K562 (cell line): ENCODE measurements around the gene HDC.

Source experiments
- CHD1 ChIP-seq: fragments of 200-600 bp; sonication (generic); IDR thresholded peaks from one replicate; pipeline ENCODE4 v1.6.1; 2012; ENCODE audit warnings: mild to moderate bottlenecking, moderate library complexity, low read length, inconsistent platforms
- ETS1 ChIP-seq: conservative IDR thresholded peaks from 2 replicates; pipeline ENCODE4 v1.6.1; 2011; ENCODE audit warnings: low read depth, mild to moderate bottlenecking, low read length; ENCODE audit not compliant: control insufficient read depth
- JUN ChIP-seq, 2 experiments: sonication (generic) in 1 of 2; formaldehyde crosslinking in 1 of 2; IDR thresholded peaks; 2 replicates each; pipeline versions ENCODE4 v1.6.1 to v1.8.0; 2012 to 2022; ENCODE audit warnings: borderline replicate concordance in 2 of 2, mild to moderate bottlenecking in 2 of 2, improper control_type of control experiment in 1 of 2, low read depth in 1 of 2, low read length in 1 of 2, missing genetic modification reagents in 1 of 2
- MLX ChIP-seq, 2 experiments: fragments of 450-650 bp in 1 of 2; sonication (generic) in 1 of 2; formaldehyde crosslinking; conservative IDR thresholded peaks; 2 replicates each; pipeline versions ENCODE4 v1.4.0 to v1.8.1; 2020 to 2022; ENCODE audit warnings: mild to moderate bottlenecking in 1 of 2, missing genetic modification reagents in 1 of 2
- MXI1 ChIP-seq: IDR thresholded peaks from 2 replicates; pipeline ENCODE4 v1.6.1; 2011; ENCODE audit warnings: low read depth, mild to moderate bottlenecking, improper control_type of control experiment, low read length
- RFX1 ChIP-seq: fragments of 450-650 bp; IDR thresholded peaks from 2 replicates; pipeline ENCODE4 v1.6.1; 2016; ENCODE audit warnings: mild to moderate bottlenecking, moderate library complexity
- SETDB1 ChIP-seq: IDR thresholded peaks from one replicate; pipeline ENCODE4 v1.6.1; 2012; ENCODE audit warnings: low read length, control low read depth, inconsistent platforms
- TAF1 ChIP-seq: IDR thresholded peaks from 2 replicates; pipeline ENCODE4 v1.6.1; 2011; ENCODE audit warnings: mild to moderate bottlenecking, low read length, moderate library complexity; ENCODE audit not compliant: insufficient read depth, control insufficient read depth, severe bottlenecking; ENCODE audit errors: extremely low read depth
- TF ChIP-seq, protein P1 (sequence below), 3 experiments: IDR thresholded peaks in 2 of 3; conservative IDR thresholded peaks in 1 of 3; 2 replicates each; pipeline ENCODE4 v1.5.1; 2011 to 2012; ENCODE audit warnings: low read length in 3 of 3, mild to moderate bottlenecking in 3 of 3, control low read depth in 2 of 3, improper control_type of control experiment in 1 of 3, inconsistent platforms in 1 of 3, low read depth in 1 of 3, mixed read lengths in 1 of 3, moderate library complexity in 1 of 3; ENCODE audit not compliant: insufficient read depth in 2 of 3
- TF ChIP-seq, protein P2 (sequence below): IDR thresholded peaks from 2 replicates; pipeline ENCODE4 v1.6.1; 2011; ENCODE audit not compliant: insufficient read length; ENCODE audit errors: extremely low read depth
- TF ChIP-seq, protein P3 (sequence below): sonication (generic); formaldehyde crosslinking; IDR thresholded peaks from 2 replicates; pipeline ENCODE4 v1.8.1; 2023; ENCODE audit warnings: mild to moderate bottlenecking, missing genetic modification reagents
- TF ChIP-seq, protein P4 (sequence below), 2 experiments: fragments of 450-650 bp; IDR thresholded peaks; 2 replicates each; pipeline ENCODE4 v1.6.1; 2018; ENCODE audit warnings: mild to moderate bottlenecking in 2 of 2, low read depth in 1 of 2; ENCODE audit not compliant: partially characterized antibody in 2 of 2
- TF ChIP-seq, protein P5 (sequence below): sonication (generic); formaldehyde crosslinking; IDR thresholded peaks from 2 replicates; pipeline ENCODE4 v1.9.0; 2022; ENCODE audit warnings: mild to moderate bottlenecking, missing genetic modification reagents

GRCh38 chr15:50257332-50257731 lies 8.2 kb downstream of the HDC start:
- TF ChIP-seq, protein P1, sequence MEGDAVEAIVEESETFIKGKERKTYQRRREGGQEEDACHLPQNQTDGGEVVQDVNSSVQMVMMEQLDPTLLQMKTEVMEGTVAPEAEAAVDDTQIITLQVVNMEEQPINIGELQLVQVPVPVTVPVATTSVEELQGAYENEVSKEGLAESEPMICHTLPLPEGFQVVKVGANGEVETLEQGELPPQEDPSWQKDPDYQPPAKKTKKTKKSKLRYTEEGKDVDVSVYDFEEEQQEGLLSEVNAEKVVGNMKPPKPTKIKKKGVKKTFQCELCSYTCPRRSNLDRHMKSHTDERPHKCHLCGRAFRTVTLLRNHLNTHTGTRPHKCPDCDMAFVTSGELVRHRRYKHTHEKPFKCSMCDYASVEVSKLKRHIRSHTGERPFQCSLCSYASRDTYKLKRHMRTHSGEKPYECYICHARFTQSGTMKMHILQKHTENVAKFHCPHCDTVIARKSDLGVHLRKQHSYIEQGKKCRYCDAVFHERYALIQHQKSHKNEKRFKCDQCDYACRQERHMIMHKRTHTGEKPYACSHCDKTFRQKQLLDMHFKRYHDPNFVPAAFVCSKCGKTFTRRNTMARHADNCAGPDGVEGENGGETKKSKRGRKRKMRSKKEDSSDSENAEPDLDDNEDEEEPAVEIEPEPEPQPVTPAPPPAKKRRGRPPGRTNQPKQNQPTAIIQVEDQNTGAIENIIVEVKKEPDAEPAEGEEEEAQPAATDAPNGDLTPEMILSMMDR (IDR thresholded peaks at IDR 0.05 in 2 of 3, conservative IDR thresholded peaks at IDR 0.05 in 1 of 3; ENCODE audit: insufficient read depth in 2 of 3, low read depth in 1 of 3, low read length in 3 of 3) = no peak
- TF ChIP-seq RFX1 (no peak), TAF1 (no peak), ETS1 (no peak), MXI1 (no peak), CHD1 (no peak), JUN (IDR thresholded peaks at IDR 0.05; ENCODE audit: borderline replicate concordance, low read depth, low read length) (no peak), JUN (CRISPR knock-in tag; IDR thresholded peaks at IDR 0.05; ENCODE audit: borderline replicate concordance) (no peak), MLX (CRISPR knock-in tag; conservative IDR thresholded peaks at IDR 0.05) (no peak), SETDB1 (no peak)
- TF ChIP-seq, protein P2, sequence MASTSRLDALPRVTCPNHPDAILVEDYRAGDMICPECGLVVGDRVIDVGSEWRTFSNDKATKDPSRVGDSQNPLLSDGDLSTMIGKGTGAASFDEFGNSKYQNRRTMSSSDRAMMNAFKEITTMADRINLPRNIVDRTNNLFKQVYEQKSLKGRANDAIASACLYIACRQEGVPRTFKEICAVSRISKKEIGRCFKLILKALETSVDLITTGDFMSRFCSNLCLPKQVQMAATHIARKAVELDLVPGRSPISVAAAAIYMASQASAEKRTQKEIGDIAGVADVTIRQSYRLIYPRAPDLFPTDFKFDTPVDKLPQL = no peak
- TF ChIP-seq, protein P3, sequence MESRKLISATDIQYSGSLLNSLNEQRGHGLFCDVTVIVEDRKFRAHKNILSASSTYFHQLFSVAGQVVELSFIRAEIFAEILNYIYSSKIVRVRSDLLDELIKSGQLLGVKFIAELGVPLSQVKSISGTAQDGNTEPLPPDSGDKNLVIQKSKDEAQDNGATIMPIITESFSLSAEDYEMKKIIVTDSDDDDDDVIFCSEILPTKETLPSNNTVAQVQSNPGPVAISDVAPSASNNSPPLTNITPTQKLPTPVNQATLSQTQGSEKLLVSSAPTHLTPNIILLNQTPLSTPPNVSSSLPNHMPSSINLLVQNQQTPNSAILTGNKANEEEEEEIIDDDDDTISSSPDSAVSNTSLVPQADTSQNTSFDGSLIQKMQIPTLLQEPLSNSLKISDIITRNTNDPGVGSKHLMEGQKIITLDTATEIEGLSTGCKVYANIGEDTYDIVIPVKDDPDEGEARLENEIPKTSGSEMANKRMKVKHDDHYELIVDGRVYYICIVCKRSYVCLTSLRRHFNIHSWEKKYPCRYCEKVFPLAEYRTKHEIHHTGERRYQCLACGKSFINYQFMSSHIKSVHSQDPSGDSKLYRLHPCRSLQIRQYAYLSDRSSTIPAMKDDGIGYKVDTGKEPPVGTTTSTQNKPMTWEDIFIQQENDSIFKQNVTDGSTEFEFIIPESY (CRISPR knock-in tag) = no peak
- TF ChIP-seq, protein P4, sequence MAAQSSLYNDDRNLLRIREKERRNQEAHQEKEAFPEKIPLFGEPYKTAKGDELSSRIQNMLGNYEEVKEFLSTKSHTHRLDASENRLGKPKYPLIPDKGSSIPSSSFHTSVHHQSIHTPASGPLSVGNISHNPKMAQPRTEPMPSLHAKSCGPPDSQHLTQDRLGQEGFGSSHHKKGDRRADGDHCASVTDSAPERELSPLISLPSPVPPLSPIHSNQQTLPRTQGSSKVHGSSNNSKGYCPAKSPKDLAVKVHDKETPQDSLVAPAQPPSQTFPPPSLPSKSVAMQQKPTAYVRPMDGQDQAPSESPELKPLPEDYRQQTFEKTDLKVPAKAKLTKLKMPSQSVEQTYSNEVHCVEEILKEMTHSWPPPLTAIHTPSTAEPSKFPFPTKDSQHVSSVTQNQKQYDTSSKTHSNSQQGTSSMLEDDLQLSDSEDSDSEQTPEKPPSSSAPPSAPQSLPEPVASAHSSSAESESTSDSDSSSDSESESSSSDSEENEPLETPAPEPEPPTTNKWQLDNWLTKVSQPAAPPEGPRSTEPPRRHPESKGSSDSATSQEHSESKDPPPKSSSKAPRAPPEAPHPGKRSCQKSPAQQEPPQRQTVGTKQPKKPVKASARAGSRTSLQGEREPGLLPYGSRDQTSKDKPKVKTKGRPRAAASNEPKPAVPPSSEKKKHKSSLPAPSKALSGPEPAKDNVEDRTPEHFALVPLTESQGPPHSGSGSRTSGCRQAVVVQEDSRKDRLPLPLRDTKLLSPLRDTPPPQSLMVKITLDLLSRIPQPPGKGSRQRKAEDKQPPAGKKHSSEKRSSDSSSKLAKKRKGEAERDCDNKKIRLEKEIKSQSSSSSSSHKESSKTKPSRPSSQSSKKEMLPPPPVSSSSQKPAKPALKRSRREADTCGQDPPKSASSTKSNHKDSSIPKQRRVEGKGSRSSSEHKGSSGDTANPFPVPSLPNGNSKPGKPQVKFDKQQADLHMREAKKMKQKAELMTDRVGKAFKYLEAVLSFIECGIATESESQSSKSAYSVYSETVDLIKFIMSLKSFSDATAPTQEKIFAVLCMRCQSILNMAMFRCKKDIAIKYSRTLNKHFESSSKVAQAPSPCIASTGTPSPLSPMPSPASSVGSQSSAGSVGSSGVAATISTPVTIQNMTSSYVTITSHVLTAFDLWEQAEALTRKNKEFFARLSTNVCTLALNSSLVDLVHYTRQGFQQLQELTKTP (IDR thresholded peaks at IDR 0.05; ENCODE audit: low read depth in 1 of 2, partially characterized antibody in 2 of 2) = no peak
- TF ChIP-seq, protein P5, sequence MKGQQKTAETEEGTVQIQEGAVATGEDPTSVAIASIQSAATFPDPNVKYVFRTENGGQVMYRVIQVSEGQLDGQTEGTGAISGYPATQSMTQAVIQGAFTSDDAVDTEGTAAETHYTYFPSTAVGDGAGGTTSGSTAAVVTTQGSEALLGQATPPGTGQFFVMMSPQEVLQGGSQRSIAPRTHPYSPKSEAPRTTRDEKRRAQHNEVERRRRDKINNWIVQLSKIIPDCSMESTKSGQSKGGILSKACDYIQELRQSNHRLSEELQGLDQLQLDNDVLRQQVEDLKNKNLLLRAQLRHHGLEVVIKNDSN (CRISPR knock-in tag) = no peak
